MM.1S (cell line): ENCODE results near the gene SMPDL3B.

Experiments used
- DNase-seq: peaks from one replicate; pipeline ENCODE4 v3.0.0-alpha.2; 2015
- H2AFZ ChIP-seq: fragments of 300-600 bp; sonication (generic); 2 replicates; pipeline ENCODE4 v1.6.0; 2016; ENCODE audit warnings: antibody characterized with exemption, low read length
- H3F3A ChIP-seq: fragments of 300-600 bp; sonication (generic); 2 replicates; pipeline ENCODE4 v1.6.1; 2016; ENCODE audit warnings: mild to moderate bottlenecking, antibody characterized with exemption, low read length, moderate library complexity, mixed read lengths; ENCODE audit not compliant: insufficient read depth
- H3K27ac ChIP-seq: fragments of 300-600 bp; sonication (generic); 2 replicates; pipeline ENCODE4 v1.5.1; 2016; ENCODE audit warnings: mild to moderate bottlenecking, low read length
- H3K27me3 ChIP-seq: fragments of 300-600 bp; sonication (generic); replicated peaks from 2 replicates; pipeline ENCODE4 v1.6.0; 2016; ENCODE audit warnings: low read length; ENCODE audit not compliant: insufficient read depth
- H3K36me3 ChIP-seq: fragments of 300-600 bp; sonication (generic); replicated peaks from 2 replicates; pipeline ENCODE4 v1.6.1; 2016; ENCODE audit warnings: mild to moderate bottlenecking, low read length, mixed read lengths; ENCODE audit not compliant: insufficient read depth
- H3K4me1 ChIP-seq: fragments of 300-600 bp; sonication (generic); 2 replicates; pipeline ENCODE4 v1.6.1; 2016; ENCODE audit warnings: low read length, mixed read lengths
- H3K4me2 ChIP-seq: fragments of 300-600 bp; sonication (generic); 2 replicates; pipeline ENCODE4 v1.6.0; 2016; ENCODE audit warnings: low read depth, low read length
- H3K4me3 ChIP-seq: fragments of 300-600 bp; sonication (generic); 2 replicates; pipeline ENCODE4 v1.5.1; 2016; ENCODE audit warnings: low read length, mixed read lengths
- H3K79me2 ChIP-seq: fragments of 300-600 bp; sonication (generic); 2 replicates; pipeline ENCODE4 v1.6.1; 2016; ENCODE audit warnings: mixed run types, low read length, mixed read lengths
- H3K9ac ChIP-seq: fragments of 300-600 bp; sonication (generic); 2 replicates; pipeline ENCODE4 v1.6.1; 2016; ENCODE audit warnings: low read length, mixed read lengths
- H3K9me2 ChIP-seq: fragments of 300-600 bp; sonication (generic); replicated peaks from 2 replicates; pipeline ENCODE4 v1.6.1; 2016; ENCODE audit warnings: mild to moderate bottlenecking, low read length, mixed read lengths; ENCODE audit not compliant: insufficient read depth
- H3K9me3 ChIP-seq: fragments of 300-600 bp; sonication (generic); replicated peaks from 2 replicates; pipeline ENCODE4 v1.6.1; 2016; ENCODE audit warnings: mild to moderate bottlenecking, low read length, mixed read lengths; ENCODE audit not compliant: insufficient read depth
- H4K20me1 ChIP-seq: fragments of 300-600 bp; sonication (generic); 2 replicates; pipeline ENCODE4 v1.6.1; 2016; ENCODE audit warnings: mild to moderate bottlenecking, low read length, moderate library complexity, mixed read lengths; ENCODE audit not compliant: insufficient read depth
- EZH2 ChIP-seq: fragments of 300-600 bp; sonication (generic); optimal IDR thresholded peaks from 2 replicates; pipeline ENCODE3; 2017; ENCODE audit warnings: low read depth, mild to moderate bottlenecking, antibody characterized with exemption, low read length, mixed read lengths
- EZH2phosphoT487 ChIP-seq: fragments of 300-600 bp; sonication (generic); IDR thresholded peaks from 2 replicates; pipeline ENCODE4 v1.6.1; 2018; ENCODE audit warnings: antibody characterized with exemption, low read length
- TF ChIP-seq, protein P1 (sequence below): fragments of 300-600 bp; sonication (generic); IDR thresholded peaks from 2 replicates; pipeline ENCODE4 v1.5.1; 2016; ENCODE audit warnings: antibody characterized with exemption, low read length, mixed read lengths

SMPDL3B gene

DNA sequence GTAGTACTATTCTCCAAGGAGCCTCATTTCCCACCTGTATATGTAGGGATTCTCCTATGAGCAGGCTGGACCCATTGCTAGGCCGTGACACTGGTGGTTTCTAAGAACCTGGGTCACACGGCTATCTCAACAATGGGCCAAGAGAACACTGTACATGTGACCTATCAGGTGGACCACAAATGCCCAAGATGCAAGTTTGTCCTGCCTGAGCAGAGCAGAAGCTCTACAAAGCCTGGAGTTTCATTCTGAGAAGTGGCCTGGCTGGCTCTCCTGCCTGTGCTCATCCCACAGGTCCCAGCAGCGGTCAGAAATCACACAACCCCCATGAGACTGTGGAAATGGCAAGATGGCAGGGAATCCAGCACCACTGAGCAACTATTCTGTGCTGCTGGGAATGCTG, 45.3 kb upstream of the SMPDL3B start:
- no peak overlapping the region for H3K4me3 ChIP-seq
- H3K27ac ChIP-seq = no peak overlapping the region
- no peak overlapping the region for H3K4me2 ChIP-seq
- DNase-seq = no peak
- no peaks in the 10 kb centered on the region for H3K79me2 ChIP-seq
- no peak for TF ChIP-seq EZH2phosphoT487
- H4K20me1 ChIP-seq = no peaks in the 10 kb centered on the region
- H3K9ac ChIP-seq = no peak overlapping the region
- no peaks in the 10 kb centered on the region for H3K9me3 ChIP-seq
- no peaks in the 10 kb centered on the region for H3K27me3 ChIP-seq
- H3F3A ChIP-seq = peaks cover 4% of the 10 kb centered on the region; the same call in 1 of the 2 replicates
- peaks cover 12% of the 10 kb centered on the region; the same call in 1 of the 2 replicates for H3K36me3 ChIP-seq
- H3K9me2 ChIP-seq = no peaks in the 10 kb centered on the region
- 0 out of 2 replicates have a peak, but pooled peaks cover 6% of the 10 kb centered on the region for H3K4me1 ChIP-seq
- no peak overlapping the region for H2AFZ ChIP-seq

DNA sequence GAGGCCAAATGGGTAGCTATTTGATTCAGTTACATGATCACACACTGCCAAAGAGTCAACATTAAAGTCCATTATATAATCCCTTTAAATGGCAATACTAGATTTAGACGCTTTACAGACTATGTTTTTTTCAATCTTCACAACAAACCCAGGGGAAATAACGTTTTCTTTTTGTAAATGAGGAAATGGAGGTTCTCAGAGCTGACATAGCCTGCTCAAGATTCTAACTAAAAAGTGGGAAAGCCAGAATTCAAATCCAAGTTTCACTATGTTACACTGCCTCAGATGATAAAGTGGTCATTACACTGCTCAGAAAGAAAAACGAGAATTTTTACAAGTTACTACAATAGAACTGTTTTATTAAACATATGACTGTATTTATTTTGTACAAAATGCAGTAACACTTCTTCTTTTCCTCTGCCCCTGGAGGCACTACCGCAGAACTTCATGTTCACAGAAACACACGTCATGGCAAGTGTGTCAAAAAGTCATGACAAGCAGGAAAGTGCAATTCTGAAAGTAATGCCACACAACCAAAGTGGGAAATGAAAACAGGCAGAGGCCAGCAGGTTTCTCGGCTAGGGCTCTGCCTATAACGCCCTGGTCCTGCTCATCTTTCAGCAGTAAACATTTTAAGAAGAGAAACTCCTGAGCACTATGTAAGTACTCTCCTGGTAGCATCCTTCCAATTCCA, 43.5 kb upstream of the SMPDL3B start:
- Histone ChIP-seq H3K4me1 (0 out of 2 replicates have a peak, but pooled peaks cover 6% of the 10 kb centered on the region), H3K27ac (peak overlapping the region; percentile 44; the same call in 1 of the 2 replicates), H3K36me3 (peaks cover 12% of the 10 kb centered on the region), H3K9ac (no peak overlapping the region), H3K4me3 (no peak overlapping the region), H3K9me2 (no peaks in the 10 kb centered on the region), H2AFZ (no peak overlapping the region), H3K4me2 (no peak overlapping the region), H3K9me3 (no peaks in the 10 kb centered on the region), H3K27me3 (no peaks in the 10 kb centered on the region), H3K79me2 (no peaks in the 10 kb centered on the region), H3F3A (peaks cover 4% of the 10 kb centered on the region; the same call in 1 of the 2 replicates), H4K20me1 (no peaks in the 10 kb centered on the region)
- TF ChIP-seq EZH2phosphoT487 (no peak), EZH2 (no peak)
- TF ChIP-seq, protein P1, sequence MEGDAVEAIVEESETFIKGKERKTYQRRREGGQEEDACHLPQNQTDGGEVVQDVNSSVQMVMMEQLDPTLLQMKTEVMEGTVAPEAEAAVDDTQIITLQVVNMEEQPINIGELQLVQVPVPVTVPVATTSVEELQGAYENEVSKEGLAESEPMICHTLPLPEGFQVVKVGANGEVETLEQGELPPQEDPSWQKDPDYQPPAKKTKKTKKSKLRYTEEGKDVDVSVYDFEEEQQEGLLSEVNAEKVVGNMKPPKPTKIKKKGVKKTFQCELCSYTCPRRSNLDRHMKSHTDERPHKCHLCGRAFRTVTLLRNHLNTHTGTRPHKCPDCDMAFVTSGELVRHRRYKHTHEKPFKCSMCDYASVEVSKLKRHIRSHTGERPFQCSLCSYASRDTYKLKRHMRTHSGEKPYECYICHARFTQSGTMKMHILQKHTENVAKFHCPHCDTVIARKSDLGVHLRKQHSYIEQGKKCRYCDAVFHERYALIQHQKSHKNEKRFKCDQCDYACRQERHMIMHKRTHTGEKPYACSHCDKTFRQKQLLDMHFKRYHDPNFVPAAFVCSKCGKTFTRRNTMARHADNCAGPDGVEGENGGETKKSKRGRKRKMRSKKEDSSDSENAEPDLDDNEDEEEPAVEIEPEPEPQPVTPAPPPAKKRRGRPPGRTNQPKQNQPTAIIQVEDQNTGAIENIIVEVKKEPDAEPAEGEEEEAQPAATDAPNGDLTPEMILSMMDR = peak; percentile 24
- DNase-seq = peak; percentile 19

DNA sequence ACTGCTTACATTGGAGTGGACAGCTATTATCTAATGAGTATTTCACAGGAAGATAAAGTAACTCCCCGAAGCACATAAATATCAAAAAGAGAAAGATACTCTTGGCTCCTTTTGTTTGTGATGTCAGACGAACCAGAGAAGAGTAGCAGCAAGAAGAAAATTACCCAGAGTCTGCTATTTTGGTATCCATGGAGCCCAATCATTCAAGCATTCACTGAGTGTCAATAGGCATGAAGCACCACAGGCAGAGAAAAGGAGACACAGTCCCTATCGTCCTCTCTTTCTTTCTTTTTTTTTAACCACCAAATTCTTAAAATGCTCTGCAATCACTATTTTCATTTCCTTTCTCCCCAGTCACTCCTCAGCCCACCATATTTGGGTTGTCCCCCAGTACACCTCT, 40.3 kb upstream of the SMPDL3B start:
- no peaks in the 10 kb centered on the region for H3K9me2 ChIP-seq
- H3K79me2 ChIP-seq = 0 out of 2 replicates have a peak, but pooled peaks cover 3% of the 10 kb centered on the region
- H3K4me1 ChIP-seq = 0 out of 2 replicates have a peak, but pooled peaks cover 6% of the 10 kb centered on the region
- H4K20me1 ChIP-seq = no peaks in the 10 kb centered on the region
- peaks cover 15% of the 10 kb centered on the region for H3K36me3 ChIP-seq
- TF ChIP-seq, protein P1 = no peak
- no peak for TF ChIP-seq EZH2phosphoT487
- TF ChIP-seq EZH2 = no peak
- H3K27ac ChIP-seq = no peak overlapping the region
- H3K9ac ChIP-seq = no peak overlapping the region
- no peaks in the 10 kb centered on the region for H3K9me3 ChIP-seq
- H3K27me3 ChIP-seq = no peaks in the 10 kb centered on the region
- H3F3A ChIP-seq = peaks cover 4% of the 10 kb centered on the region; the same call in 1 of the 2 replicates
- no peak for DNase-seq
- H2AFZ ChIP-seq = no peak overlapping the region
- no peak overlapping the region for H3K4me2 ChIP-seq
- H3K4me3 ChIP-seq = no peak overlapping the region

DNA sequence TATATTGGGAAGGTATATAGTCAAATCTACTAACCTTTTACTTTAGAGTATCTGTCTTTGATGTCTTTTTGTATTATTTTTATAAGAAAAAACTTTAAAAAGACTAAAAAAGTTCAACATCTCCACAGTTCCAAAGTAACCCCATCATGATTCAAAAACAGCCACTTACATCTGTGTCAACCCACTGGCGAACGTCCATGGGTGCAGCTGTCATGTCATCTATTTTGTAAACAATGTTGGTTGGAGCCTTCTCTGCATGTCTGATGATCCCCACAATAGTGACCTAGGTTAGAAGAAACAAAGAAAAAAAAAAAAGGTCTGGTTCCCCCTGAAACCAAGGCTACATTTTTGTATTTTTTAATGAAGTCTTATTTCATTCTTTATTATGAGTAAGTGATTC, 28.0 kb upstream of the SMPDL3B start:
- Histone ChIP-seq H3K4me1 (no peaks in the 10 kb centered on the region), H3K4me3 (no peak overlapping the region), H3K9me2 (no peaks in the 10 kb centered on the region), H3K4me2 (no peak overlapping the region), H3K9ac (no peak overlapping the region), H3K79me2 (peaks cover 9% of the 10 kb centered on the region; the same call in 1 of the 2 replicates), H2AFZ (no peak overlapping the region), H3F3A (no peaks in the 10 kb centered on the region), H3K27me3 (no peaks in the 10 kb centered on the region), H3K27ac (no peak overlapping the region), H4K20me1 (no peaks in the 10 kb centered on the region), H3K9me3 (no peaks in the 10 kb centered on the region), H3K36me3 (no peaks in the 10 kb centered on the region; the same call in 1 of the 2 replicates)
- no peak for DNase-seq
- no peak for TF ChIP-seq EZH2
- TF ChIP-seq, protein P1 = no peak
- TF ChIP-seq EZH2phosphoT487 = no peak
